H4 (cell line): ENCODE results near the gene CUBN. TPM values are rescaled to one million over a fixed set of nuclear protein-coding genes. Genes with fewer than 3 reads are reported as not detected.

Experiments
- DNase-seq: peaks from one replicate; pipeline ENCODE4 v3.0.0-alpha.2; 2015; ENCODE audit warnings: low spot score
- total RNA-seq: library from RNA; depleted of rRNA; stranded (reverse); fragments of >200 nt; shearing (Covaris generic); gene quantifications from 2 replicates; pipeline ENCODE4 v1.2.3, GENCODE V29; 2014; rRNA removed

Gene CUBN
- total RNA-seq, 1 experiment from 2014 or later: 0.14 TPM

DNA sequence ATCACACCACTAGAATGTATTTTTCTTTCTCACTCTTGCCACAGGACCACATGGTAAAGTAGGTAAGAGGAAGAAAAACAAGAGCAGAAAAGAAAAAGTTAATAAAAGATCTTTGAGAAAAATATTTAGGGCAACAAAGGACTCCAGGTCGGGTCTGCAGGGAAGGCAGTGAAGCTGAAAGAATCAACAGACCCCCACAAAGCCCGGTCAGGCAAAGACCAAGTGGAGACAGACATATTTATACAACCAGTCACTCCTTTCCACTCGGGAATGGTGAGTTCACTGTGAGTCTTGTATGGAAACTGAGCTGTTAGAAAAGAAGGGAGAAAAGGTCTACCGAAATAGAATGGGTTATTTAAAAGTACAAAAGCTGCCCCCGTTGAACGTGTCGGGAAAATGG is 340.4 kb downstream of the CUBN start:
- DNase-seq: no peak

- DNase-seq: no peak
Observed at GRCh38 chr10:16788778-16789177, 340.8 kb downstream of the CUBN start.

DNA sequence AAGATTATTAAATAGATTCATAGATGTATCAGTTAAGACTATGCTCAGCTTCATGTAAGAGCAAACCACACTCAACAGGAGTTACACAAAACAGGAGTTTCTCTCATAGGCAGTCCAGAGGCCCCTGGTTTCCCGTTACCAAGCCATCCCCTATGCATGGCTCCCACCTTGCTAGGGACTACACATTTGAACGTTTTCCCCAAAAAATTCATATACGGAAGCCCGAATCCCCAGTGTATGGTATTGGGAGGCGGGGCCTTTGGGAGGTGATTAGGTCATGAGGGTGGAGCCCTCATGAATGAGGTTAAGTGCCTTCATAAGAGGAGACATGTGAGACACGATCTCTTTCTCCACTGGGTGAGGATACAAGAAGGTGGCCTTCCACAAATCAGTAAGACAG is 341.5 kb downstream of the CUBN start:
- no peak for DNase-seq

GRCh38 chr10:16787361-16787791 is 342.2 kb downstream of the CUBN start:
- DNase-seq: no peak

- DNase-seq: no peak
Observed at GRCh38 chr10:16780338-16780880, 349.2 kb downstream of the CUBN start.

- no peak for DNase-seq
Observed at GRCh38 chr10:16779384-16779915, 350.2 kb downstream of the CUBN start.

DNA sequence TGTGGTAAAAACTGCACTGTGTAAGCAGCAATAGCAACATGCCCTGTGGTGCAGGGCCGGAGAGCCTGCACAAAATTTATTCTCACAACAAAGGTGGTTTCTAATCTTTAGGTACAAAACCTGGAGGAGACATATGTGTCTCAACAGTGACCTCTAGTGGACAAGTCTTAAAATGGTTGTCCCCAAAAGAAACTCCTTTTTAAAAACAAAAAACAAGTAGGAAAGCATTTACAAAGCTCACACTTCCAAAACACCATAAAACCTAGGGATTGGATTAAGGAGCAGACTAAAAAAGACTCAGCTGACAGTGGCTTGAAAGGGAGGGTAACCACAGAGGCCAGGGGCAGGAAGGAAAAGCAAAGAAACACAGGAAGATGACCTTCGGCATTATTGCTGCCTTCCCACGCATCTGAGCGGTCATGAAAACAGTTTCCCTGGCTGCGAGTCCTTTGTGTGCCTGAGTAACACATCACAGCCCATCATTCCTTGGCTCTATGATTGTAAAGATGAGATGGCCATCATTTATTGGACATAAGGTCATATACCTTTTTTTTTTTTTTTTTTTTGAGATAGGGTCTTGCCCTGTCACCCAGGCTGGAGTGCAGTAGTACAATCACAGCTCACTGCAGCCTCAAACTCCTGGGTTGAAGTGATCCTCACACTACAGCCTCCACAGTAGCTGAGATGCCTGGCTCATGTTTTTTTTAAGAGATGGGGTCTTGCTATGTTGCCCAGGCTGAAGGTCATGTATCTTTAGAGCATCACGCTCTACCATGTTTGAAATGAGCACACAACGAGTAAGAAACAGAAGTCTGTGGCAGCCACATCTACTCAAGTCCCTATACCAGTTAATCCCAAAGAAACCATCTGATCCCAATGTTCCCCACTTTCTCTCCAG is 351.9 kb downstream of the CUBN start:
- DNase-seq: peak; percentile 13

DNA sequence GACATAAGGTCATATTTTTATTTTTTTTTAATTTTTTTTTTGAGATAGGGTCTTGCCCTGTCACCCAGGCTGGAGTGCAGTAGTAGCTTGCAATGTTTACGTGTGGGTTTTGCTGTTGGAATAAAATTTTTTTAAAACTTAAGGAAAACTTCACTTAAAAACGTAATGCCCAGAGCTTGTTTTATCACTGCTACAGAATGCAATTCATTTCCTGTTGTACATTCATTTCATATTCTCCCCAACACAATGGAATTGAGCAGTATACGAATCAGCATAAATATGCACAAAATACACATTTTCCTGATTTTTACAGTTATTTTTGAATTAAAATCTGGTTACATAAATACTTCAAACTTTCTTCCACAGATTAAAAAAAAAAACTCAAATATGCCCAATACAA is 352.7 kb downstream of the CUBN start:
- DNase-seq: no peak

Other genes with a start within 250 kb of the CUBN start
- gene TRDMT1, start 71.9 kb upstream of the CUBN start, total RNA-seq: 3.0 and 6.1 TPM in 2 replicates
- gene VIM, start 98.4 kb upstream of the CUBN start, total RNA-seq: 2,086 and 2,364 TPM in 2 replicates